Hematopoietic multipotent progenitor cell (in vitro differentiated cells): ENCODE measurements around the gene AKT2. TPM values are rescaled to one million over a fixed set of nuclear protein-coding genes. Genes with fewer than 3 reads are reported as not detected.
"Not testable (repeated sequence)": the region's sequence is repeated elsewhere in the genome, so short reads cannot be mapped to it uniquely, and the experiment has no call there.

Experiments used
- DNase-seq, 3 donors: peaks; one replicate each; pipeline ENCODE4 v3.0.0-alpha.2; 2011 to 2015; ENCODE audit warnings: low read depth in 2 of 3, low spot score in 2 of 3
- total RNA-seq: library from RNA; depleted of rRNA; stranded (reverse); fragments of >200 nt; gene quantifications from one replicate; pipeline ENCODE4 v1.2.3, GENCODE V29; 2012

The AKT2 gene
- 112 TPM for total RNA-seq

DNA sequence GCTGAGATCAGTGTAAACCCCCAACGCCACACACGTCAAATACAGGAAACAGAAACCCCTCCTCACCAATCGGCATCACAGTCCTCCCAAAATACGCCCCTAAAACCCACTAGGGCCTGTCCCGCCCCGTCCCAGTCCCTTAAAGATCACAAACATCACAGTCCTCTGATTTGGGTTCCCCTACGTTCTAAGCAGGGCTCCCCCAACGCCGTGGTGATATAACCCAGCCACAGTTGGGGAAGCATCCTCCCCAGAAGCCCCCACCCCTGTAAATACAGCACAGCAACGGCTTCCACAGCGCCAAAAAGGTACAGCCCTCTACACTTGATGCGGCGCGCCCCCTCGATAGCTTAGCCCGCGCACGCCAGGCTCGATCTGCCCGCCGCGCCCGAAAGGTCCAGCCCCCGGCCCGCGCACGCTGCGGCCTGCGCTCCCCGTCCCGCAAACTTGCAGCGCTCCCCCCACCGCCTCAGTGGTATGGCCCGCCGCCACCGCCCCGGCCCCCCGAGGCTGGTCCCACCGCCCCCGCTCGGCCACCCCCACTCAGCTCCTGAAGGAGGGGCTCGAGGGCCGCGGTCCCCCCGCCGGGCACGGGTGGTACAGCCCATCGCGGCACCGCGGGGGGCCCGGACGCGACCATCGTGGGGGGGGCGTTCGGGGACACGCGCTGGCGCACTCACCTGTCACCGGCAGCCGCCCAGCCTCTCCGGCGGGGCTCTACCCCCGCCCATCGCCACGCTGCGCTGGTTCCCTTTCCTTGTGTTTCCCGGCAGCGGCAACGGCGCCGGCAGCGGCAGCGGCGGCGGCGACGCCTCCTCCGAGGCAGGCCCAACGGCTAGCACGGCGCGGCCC is at the start of gene AKT2:
AKT2 (minus strand) TSS at position 845 of the 852 bp plus-strand sequence. CDS start 20,078 bp downstream, outside the sequence.
- peak; percentile 50 to 88 (median 56) for DNase-seq

GRCh38 chr19:40333083-40333482 is 47.9 kb upstream of the AKT2 start:
- not testable (repeated sequence) for DNase-seq

DNA sequence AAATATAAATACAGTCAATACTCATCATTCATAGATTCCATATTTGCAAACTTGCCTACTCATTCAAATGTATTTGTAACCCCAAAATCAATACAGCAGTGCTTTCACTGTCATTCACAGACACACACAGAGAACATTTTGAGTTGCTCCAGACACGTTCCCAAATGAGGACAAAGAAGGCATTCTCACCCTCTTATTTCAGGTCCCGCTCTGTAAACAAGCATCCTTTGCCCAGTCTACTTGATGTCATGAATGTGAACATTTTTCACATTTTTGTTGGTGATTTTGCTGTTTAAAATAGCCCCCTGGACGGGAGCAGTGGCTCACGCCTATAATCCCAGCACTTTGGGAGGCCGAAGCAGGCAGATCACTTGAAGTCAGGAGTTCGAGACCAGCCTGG is 47.5 kb upstream of the AKT2 start:
- no peak for DNase-seq

DNA sequence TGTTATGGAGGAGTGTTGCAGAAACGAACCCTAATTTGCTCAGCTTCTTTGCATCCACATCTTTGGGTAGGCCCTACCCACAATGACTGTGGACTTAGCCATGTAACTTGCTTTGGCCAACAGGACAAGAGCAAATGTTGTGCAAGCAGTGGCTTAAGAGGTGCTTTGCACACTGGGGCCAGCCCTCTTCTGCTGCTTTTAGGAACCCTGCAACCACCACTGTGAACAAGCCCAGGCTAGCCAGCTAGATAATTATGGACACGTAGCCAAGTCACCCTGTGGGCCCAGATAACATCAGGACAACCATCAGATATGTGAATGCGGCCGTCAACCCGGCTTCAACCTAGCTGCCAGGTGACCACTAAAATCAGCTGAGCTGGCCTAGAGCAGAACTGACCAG is 45.9 kb upstream of the AKT2 start:
- no peak for DNase-seq

DNA sequence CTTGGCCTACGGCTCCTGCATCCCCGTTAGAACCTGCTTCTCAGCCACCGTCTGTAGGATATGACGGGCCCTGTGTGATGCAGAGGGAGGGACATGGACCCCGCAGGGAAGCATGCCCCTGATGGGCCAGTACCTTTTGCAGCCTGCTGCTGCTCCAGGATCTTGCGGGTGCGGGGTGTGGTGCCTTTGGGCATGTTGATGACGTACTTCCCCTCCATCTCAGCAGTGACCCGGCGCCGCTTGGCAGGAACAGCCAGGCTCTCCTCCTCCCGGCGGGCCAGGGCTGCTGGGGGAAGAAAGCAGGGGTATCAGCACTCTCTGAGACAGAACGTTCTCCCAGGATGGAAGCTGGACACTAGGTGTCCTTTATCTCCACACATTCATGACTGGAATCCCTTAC is 41.1 kb upstream of the AKT2 start:
- DNase-seq, result no peak

- no peak for DNase-seq
These were observed 38.6 kb upstream of the AKT2 start for GRCh38 chr19:40323705-40324104.

DNA sequence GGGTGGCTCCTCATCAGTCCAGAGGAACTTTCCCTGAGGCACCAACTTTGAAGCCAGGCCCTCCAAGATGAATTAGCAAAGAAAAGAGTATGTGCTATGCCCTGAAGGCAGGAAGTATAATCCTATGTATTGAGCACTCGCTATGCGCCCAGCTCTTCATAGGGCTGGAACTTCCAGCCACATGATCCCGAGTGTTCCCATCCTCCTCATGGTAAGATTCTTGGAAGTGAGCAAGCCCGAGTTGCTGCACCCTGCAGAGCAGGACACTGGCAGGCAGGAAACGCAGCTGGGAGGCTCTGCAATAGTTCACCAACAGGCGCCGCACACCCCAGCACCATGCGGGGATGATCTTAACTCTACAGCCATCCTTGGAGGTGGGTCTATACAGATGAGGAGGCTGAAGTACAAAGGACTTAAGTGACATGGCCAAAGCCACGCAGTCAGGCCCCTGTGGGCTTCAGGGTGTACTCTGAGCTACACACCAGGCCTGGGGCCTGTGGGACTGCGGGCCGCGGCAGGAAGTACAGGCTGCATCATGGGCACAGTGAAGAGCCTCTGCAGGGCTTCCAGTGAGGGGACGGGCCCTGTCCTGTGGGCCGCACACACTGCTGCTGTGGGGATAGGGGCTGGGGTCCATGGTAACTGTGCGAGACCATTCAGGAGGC is 37.9 kb upstream of the AKT2 start:
- DNase-seq, result no peak

- DNase-seq, result no peak
These were observed 37.1 kb upstream of the AKT2 start for GRCh38 chr19:40322271-40322610.

DNA sequence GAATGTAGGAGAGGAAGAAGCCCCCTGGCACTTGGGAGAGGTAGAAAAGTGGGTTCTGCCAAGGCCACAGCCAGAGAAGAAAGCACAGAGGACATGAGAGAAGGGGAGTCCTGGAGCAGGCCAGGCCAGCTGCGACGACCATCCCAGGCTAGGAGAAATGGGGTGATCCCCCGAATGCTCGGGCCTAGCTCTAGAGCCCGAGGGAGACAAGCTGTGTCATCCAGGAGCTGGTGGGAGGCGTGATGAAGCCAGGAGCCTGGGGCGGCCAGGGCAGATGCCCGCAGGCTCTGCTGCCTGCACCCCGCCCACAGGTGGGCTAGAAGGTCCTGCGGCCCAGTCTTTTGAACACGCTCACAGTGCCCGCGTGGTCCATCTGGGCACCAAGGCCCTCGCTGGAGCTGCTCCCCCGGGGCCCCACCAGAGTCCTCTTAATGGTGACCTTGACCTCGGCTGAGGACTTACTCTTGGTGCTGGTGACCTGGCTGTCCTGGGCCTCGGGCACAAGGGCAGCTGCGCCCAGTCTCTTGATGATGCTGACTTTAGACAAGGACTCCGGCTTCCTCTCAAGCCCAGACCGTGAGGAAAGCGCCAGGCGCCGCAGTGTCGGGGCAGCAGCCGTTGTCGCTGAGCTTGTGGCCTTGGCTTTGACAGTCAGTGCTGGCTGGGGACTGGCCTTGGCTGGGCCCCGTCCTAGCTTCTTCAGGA is 36.6 kb upstream of the AKT2 start:
- DNase-seq, result no peak

GRCh38 chr19:40321076-40321475 is 35.9 kb upstream of the AKT2 start:
- no peak for DNase-seq

DNA sequence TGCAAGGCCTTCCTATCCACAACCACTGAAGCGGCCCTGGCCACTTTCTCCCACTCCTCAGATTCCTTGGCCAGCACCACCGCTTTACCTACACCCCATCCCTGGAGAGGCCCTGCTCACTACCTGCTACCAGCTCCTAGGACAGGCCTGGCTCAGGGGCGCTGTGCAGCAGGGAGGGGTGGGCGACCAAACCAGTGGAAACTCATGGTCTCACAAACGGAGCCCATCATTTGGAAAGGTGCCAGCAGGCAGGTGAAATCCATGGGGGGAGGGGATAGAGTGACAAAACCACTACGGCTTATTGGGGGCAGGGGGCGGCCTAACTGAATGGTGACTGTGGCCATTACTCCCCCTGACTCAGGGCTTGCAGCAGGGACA is 35.4 kb upstream of the AKT2 start:
- DNase-seq, result no peak

DNA sequence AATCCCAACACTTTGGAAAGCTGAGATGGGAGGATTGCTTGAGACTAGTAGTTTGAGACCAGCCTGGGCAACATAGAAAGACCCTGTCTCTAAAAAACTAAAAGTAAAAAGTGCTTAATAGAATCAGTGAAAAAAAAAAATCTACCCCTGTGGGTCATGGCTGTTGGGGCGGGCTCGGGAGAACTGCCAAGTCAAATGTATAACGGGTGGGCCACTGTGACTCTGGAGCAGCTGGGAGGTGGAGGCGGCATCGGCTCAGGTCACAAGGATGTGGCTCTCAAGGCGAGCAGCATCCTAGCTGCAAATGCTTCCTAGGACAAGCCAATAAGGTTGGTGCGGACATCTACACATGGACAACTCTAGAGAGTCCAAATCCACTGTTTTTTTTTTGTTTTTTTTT is 32.2 kb upstream of the AKT2 start:
- no peak for DNase-seq

GRCh38 chr19:40315812-40316470 is 30.8 kb upstream of the AKT2 start:
- DNase-seq, result no peak

GRCh38 chr19:40314656-40315055 is 29.5 kb upstream of the AKT2 start:
- DNase-seq, result peak in 1 of 3 donors; percentile 30

- DNase-seq, result no peak
These were observed 28.3 kb upstream of the AKT2 start for GRCh38 chr19:40313229-40313983.

DNA sequence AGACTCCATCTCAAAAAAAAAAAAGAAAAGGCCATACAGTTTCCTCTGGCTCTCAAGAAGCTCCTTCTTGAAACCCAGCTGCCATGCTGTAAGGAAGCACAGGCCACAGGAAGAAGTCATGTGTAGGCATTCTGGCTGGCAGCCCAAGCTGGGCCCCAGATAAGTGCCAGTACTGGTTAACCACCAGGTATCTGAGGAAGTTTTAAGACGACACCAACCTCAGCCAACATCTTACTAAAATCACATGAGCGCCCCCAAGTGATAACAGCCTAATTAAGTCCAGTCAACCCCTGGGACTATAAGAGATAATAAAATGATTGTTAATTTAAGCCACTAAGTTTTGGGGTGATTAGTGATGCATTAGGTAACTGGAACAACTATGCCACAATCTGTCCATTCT is 27.4 kb upstream of the AKT2 start:
- DNase-seq, result peak in 1 of 3 donors; percentile 30

- DNase-seq, result no peak
These were observed 24.5 kb upstream of the AKT2 start for GRCh38 chr19:40309666-40310065.

DNA sequence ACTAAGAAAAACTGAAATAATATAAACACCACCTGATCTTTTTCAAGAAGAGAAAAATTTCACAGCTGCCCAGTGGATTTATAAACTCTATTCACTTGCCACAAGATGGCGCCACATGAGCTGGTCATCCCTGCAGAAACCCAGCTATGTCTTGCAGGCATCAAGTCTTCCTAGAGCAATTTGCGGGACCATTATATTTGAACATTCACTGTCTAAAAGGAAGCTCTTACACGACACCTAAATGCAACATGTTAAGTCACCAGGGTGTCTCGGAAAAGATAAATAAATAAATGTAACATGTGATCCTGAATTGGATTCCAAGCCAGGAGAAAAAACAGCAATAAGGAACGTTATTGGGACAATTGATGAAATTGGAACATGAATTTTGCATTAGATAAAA is 20.3 kb upstream of the AKT2 start:
- DNase-seq, result peak; percentile 29 to 95 (median 85)

DNA sequence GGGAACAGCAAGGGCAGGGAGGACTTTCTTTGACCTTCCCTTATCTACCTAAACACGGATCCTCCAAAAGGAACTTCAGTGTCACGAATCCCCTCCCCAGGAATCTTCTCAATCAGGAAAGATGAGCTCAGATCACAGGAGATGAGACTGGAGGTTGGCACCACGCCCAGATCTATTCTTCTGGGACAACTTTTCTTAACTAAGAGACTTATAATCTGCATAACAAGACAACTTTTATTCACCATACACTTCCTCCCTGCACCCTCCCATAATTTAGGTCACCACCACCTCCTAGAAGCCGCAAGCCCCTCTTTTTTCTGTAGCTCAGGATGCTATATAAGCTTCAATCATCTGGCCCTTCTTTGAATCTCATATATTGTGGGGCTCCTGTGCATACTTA is 19.2 kb upstream of the AKT2 start:
- no peak for DNase-seq

- DNase-seq, result no peak
These were observed 18.6 kb upstream of the AKT2 start for GRCh38 chr19:40303765-40304164.
